HepG2 (cell line): Measurements from ENCODE around the gene ARRDC4. TPM values are rescaled to one million over a fixed set of nuclear protein-coding genes. Genes with fewer than 3 reads are reported as not detected.
A peak's percentile ranks its signal among the peaks of the same experiment; 100 is the strongest.

Experiments used
- BRCA1 ChIP-seq: sonication (generic); formaldehyde crosslinking; IDR thresholded peaks from 2 replicates; pipeline ENCODE4 v1.4.0; 2020; ENCODE audit warnings: missing genetic modification reagents
- HDAC2 ChIP-seq: sonication (generic); formaldehyde crosslinking; IDR thresholded peaks from 2 replicates; pipeline ENCODE4 v1.4.0; 2020; ENCODE audit warnings: missing genetic modification reagents
- HOXA9 ChIP-seq: sonication (generic); formaldehyde crosslinking; IDR thresholded peaks from 2 replicates; pipeline ENCODE4 v1.8.1; 2022; ENCODE audit warnings: missing genetic modification reagents, mild to moderate bottlenecking, moderate library complexity, borderline replicate concordance
- NCOA2 ChIP-seq: sonication (generic); formaldehyde crosslinking; IDR thresholded peaks from 2 replicates; pipeline ENCODE4 v1.8.0; 2022; ENCODE audit warnings: inconsistent platforms
- TEAD2 ChIP-seq: sonication (generic); formaldehyde crosslinking; IDR thresholded peaks from 2 replicates; pipeline ENCODE4 v1.9.0; 2021; ENCODE audit warnings: missing genetic modification reagents
- TMF1 ChIP-seq: sonication (generic); formaldehyde crosslinking; IDR thresholded peaks from 2 replicates; pipeline ENCODE4 v1.8.1; 2022; ENCODE audit warnings: low read depth, missing genetic modification reagents
- ZFP62 ChIP-seq: sonication (generic); formaldehyde crosslinking; IDR thresholded peaks from 2 replicates; pipeline ENCODE4 v1.4.0; 2020; ENCODE audit warnings: missing genetic modification reagents
- ZNF614 ChIP-seq: IDR thresholded peaks from 2 replicates; pipeline ENCODE4 v1.6.1; 2018; ENCODE audit warnings: missing biosample characterization, missing genetic modification reagents, inconsistent platforms, borderline replicate concordance
- ZNF644 ChIP-seq: IDR thresholded peaks from 2 replicates; pipeline ENCODE4 v1.6.1; 2016; ENCODE audit warnings: low read depth
- ZSCAN21 ChIP-seq: sonication (generic); formaldehyde crosslinking; IDR thresholded peaks from 2 replicates; pipeline ENCODE4 v1.8.0; 2022; ENCODE audit warnings: mild to moderate bottlenecking, missing genetic modification reagents, moderate library complexity, borderline replicate concordance
- polyA plus RNA-seq, 8 experiments: library from polyadenylated mRNA; depleted of rRNA in 3 of 8; stranded (reverse) in 7 of 8; unstranded in 1 of 8; fragments of >200 nt; fragmentation: Illumina TruSeq in 4 of 8; extraction: Trizol in 4 of 8; gene quantifications; 2 replicates each; pipeline versions ENCODE4 v1.2.1 to v1.2.3, GENCODE V29; 2011 to 2016; ENCODE audit warnings: low read depth in 4 of 8, missing spikeins in 1 of 8, mixed read lengths in 1 of 8; ENCODE audit not compliant: insufficient read depth in 1 of 8
- total RNA-seq, 5 experiments: library from RNA; depleted of rRNA; stranded (reverse); fragments of >200 nt; fragmentation: Illumina TruSeq; extraction: Trizol; gene quantifications; 2 replicates each; pipeline ENCODE4 v1.2.3, GENCODE V29; 2016; ENCODE audit warnings: low read depth in 1 of 5
- TF ChIP-seq, protein P1 (sequence below): sonication (generic); formaldehyde crosslinking; conservative IDR thresholded peaks from 2 replicates; pipeline ENCODE4 v1.4.0; 2020; ENCODE audit warnings: missing genetic modification reagents
- TF ChIP-seq, protein P2 (sequence below): IDR thresholded peaks from 2 replicates; pipeline ENCODE4 v1.6.1; 2012; ENCODE audit warnings: inconsistent platforms
- TF ChIP-seq, protein P3 (sequence below): sonication (generic); IDR thresholded peaks from 2 replicates; pipeline ENCODE4 v1.6.1; 2016; ENCODE audit warnings: low read depth, borderline replicate concordance
- TF ChIP-seq, protein P4 (sequence below): sonication (generic); formaldehyde crosslinking; IDR thresholded peaks from 2 replicates; pipeline ENCODE4 v1.9.0; 2022; ENCODE audit warnings: low read depth, missing genetic modification reagents
- TF ChIP-seq, protein P5 (sequence below): sonication (generic); formaldehyde crosslinking; IDR thresholded peaks from 2 replicates; pipeline ENCODE4 v1.4.0; 2020; ENCODE audit warnings: missing genetic modification reagents, borderline replicate concordance
- TF ChIP-seq, protein P6 (sequence below): sonication (generic); formaldehyde crosslinking; IDR thresholded peaks from 2 replicates; pipeline ENCODE4 v1.4.0; 2020; ENCODE audit warnings: missing genetic modification reagents, borderline replicate concordance
- TF ChIP-seq, protein P7 (sequence below): sonication (generic); formaldehyde crosslinking; IDR thresholded peaks from 2 replicates; pipeline ENCODE4 v1.5.0; 2020; ENCODE audit warnings: mild to moderate bottlenecking, missing genetic modification reagents, moderate library complexity

The ARRDC4 gene
- total and polyA plus RNA-seq, 2 of the 13 experiments (the other 11 are each of a cell fraction or from before 2014, with no cell fraction given) = 1.5 to 2.5 TPM

DNA sequence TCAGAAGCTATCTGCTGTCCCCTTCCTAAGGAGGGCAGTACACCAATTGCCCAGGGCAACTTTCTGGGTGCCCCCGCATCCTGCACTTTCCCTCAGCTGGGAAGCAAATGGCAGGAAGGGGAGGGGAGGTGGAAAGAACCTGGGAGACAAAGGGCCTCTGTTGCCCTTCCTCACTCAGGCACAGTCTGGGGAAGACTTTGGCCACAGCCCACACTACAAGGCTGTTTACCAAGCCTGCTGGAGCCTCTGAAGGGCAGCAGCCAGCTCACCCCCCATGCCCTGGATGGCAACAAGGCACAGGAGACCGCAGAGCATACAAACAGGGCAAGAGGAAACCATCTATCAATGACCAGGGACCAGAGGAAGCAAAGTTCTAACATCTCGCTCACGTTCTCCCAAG is 42.4 kb downstream of the ARRDC4 start (continued):
- TF ChIP-seq, protein P1, sequence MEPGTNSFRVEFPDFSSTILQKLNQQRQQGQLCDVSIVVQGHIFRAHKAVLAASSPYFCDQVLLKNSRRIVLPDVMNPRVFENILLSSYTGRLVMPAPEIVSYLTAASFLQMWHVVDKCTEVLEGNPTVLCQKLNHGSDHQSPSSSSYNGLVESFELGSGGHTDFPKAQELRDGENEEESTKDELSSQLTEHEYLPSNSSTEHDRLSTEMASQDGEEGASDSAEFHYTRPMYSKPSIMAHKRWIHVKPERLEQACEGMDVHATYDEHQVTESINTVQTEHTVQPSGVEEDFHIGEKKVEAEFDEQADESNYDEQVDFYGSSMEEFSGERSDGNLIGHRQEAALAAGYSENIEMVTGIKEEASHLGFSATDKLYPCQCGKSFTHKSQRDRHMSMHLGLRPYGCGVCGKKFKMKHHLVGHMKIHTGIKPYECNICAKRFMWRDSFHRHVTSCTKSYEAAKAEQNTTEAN (CRISPR knock-in tag) = no peak
- TF ChIP-seq, protein P2, sequence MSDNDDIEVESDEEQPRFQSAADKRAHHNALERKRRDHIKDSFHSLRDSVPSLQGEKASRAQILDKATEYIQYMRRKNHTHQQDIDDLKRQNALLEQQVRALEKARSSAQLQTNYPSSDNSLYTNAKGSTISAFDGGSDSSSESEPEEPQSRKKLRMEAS = no peak; the same call in 1 of the 2 replicates
- no peak for TF ChIP-seq BRCA1 (CRISPR knock-in tag)
- no peak for TF ChIP-seq NCOA2
- no peak for TF ChIP-seq HOXA9 (CRISPR knock-in tag)
- TF ChIP-seq, protein P3, sequence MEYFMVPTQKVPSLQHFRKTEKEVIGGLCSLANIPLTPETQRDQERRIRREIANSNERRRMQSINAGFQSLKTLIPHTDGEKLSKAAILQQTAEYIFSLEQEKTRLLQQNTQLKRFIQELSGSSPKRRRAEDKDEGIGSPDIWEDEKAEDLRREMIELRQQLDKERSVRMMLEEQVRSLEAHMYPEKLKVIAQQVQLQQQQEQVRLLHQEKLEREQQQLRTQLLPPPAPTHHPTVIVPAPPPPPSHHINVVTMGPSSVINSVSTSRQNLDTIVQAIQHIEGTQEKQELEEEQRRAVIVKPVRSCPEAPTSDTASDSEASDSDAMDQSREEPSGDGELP = peak; percentile 72
- TF ChIP-seq, protein P4, sequence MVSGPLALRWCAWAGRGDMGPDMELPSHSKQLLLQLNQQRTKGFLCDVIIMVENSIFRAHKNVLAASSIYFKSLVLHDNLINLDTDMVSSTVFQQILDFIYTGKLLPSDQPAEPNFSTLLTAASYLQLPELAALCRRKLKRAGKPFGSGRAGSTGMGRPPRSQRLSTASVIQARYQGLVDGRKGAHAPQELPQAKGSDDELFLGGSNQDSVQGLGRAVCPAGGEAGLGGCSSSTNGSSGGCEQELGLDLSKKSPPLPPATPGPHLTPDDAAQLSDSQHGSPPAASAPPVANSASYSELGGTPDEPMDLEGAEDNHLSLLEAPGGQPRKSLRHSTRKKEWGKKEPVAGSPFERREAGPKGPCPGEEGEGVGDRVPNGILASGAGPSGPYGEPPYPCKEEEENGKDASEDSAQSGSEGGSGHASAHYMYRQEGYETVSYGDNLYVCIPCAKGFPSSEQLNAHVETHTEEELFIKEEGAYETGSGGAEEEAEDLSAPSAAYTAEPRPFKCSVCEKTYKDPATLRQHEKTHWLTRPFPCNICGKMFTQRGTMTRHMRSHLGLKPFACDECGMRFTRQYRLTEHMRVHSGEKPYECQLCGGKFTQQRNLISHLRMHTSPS (CRISPR knock-in tag) = peak; percentile 86
- peak; percentile 63 for TF ChIP-seq ZNF644 (CRISPR knock-in tag)
- no peak for TF ChIP-seq TMF1 (CRISPR knock-in tag)
- no peak for TF ChIP-seq ZSCAN21
- TF ChIP-seq, protein P5, sequence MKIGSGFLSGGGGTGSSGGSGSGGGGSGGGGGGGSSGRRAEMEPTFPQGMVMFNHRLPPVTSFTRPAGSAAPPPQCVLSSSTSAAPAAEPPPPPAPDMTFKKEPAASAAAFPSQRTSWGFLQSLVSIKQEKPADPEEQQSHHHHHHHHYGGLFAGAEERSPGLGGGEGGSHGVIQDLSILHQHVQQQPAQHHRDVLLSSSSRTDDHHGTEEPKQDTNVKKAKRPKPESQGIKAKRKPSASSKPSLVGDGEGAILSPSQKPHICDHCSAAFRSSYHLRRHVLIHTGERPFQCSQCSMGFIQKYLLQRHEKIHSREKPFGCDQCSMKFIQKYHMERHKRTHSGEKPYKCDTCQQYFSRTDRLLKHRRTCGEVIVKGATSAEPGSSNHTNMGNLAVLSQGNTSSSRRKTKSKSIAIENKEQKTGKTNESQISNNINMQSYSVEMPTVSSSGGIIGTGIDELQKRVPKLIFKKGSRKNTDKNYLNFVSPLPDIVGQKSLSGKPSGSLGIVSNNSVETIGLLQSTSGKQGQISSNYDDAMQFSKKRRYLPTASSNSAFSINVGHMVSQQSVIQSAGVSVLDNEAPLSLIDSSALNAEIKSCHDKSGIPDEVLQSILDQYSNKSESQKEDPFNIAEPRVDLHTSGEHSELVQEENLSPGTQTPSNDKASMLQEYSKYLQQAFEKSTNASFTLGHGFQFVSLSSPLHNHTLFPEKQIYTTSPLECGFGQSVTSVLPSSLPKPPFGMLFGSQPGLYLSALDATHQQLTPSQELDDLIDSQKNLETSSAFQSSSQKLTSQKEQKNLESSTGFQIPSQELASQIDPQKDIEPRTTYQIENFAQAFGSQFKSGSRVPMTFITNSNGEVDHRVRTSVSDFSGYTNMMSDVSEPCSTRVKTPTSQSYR (CRISPR knock-in tag) = peak; percentile 30; the same call in 1 of the 2 replicates
- TF ChIP-seq ZNF614 (CRISPR knock-in tag) = 0 out of 2 replicates have a peak, but pooled peaks have one; percentile 12
- TF ChIP-seq, protein P6, sequence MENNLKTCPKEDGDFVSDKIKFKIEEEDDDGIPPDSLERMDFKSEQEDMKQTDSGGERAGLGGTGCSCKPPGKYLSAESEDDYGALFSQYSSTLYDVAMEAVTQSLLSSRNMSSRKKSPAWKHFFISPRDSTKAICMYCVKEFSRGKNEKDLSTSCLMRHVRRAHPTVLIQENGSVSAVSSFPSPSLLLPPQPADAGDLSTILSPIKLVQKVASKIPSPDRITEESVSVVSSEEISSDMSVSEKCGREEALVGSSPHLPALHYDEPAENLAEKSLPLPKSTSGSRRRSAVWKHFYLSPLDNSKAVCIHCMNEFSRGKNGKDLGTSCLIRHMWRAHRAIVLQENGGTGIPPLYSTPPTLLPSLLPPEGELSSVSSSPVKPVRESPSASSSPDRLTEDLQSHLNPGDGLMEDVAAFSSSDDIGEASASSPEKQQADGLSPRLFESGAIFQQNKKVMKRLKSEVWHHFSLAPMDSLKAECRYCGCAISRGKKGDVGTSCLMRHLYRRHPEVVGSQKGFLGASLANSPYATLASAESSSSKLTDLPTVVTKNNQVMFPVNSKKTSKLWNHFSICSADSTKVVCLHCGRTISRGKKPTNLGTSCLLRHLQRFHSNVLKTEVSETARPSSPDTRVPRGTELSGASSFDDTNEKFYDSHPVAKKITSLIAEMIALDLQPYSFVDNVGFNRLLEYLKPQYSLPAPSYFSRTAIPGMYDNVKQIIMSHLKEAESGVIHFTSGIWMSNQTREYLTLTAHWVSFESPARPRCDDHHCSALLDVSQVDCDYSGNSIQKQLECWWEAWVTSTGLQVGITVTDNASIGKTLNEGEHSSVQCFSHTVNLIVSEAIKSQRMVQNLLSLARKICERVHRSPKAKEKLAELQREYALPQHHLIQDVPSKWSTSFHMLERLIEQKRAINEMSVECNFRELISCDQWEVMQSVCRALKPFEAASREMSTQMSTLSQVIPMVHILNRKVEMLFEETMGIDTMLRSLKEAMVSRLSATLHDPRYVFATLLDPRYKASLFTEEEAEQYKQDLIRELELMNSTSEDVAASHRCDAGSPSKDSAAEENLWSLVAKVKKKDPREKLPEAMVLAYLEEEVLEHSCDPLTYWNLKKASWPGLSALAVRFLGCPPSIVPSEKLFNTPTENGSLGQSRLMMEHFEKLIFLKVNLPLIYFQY (CRISPR knock-in tag) = no peak
- 0 out of 2 replicates have a peak, but pooled peaks have one; percentile 44 for TF ChIP-seq HDAC2 (CRISPR knock-in tag)
- no peak for TF ChIP-seq TEAD2 (CRISPR knock-in tag)
- TF ChIP-seq, protein P7, sequence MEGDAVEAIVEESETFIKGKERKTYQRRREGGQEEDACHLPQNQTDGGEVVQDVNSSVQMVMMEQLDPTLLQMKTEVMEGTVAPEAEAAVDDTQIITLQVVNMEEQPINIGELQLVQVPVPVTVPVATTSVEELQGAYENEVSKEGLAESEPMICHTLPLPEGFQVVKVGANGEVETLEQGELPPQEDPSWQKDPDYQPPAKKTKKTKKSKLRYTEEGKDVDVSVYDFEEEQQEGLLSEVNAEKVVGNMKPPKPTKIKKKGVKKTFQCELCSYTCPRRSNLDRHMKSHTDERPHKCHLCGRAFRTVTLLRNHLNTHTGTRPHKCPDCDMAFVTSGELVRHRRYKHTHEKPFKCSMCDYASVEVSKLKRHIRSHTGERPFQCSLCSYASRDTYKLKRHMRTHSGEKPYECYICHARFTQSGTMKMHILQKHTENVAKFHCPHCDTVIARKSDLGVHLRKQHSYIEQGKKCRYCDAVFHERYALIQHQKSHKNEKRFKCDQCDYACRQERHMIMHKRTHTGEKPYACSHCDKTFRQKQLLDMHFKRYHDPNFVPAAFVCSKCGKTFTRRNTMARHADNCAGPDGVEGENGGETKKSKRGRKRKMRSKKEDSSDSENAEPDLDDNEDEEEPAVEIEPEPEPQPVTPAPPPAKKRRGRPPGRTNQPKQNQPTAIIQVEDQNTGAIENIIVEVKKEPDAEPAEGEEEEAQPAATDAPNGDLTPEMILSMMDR (CRISPR knock-in tag) = peak; percentile 24; the same call in 1 of the 2 replicates
- no peak for TF ChIP-seq ZFP62 (CRISPR knock-in tag)
